DOHH2 (cell line): ENCODE measurements around the gene SPIRE2.

Experiments
- H3F3A ChIP-seq: fragments of 200-600 bp; sonication (generic), shearing (Covaris generic); 2 replicates; pipeline ENCODE4 v1.6.0; 2016; ENCODE audit warnings: antibody characterized with exemption, mild to moderate bottlenecking; ENCODE audit not compliant: control insufficient read depth, insufficient read depth
- H3K27ac ChIP-seq: fragments of 200-600 bp; sonication (generic); 2 replicates; pipeline ENCODE4 v1.5.1; 2014; ENCODE audit warnings: low read depth, mild to moderate bottlenecking, low read length, moderate library complexity
- H3K27me3 ChIP-seq: fragments of 200-600 bp; sonication (generic); 2 replicates; pipeline ENCODE4 v1.6.1; 2014; ENCODE audit warnings: mild to moderate bottlenecking, low read length, mixed read lengths; ENCODE audit not compliant: control insufficient read depth
- H3K36me3 ChIP-seq: fragments of 200-600 bp; sonication (generic); 2 replicates; pipeline ENCODE4 v1.6.1; 2014; ENCODE audit warnings: mild to moderate bottlenecking, low read length, moderate library complexity, mixed read lengths; ENCODE audit not compliant: control insufficient read depth
- H3K4me1 ChIP-seq: fragments of 200-600 bp; sonication (generic); 2 replicates; pipeline ENCODE4 v1.6.1; 2014; ENCODE audit warnings: mild to moderate bottlenecking, low read length, mixed read lengths; ENCODE audit not compliant: control insufficient read depth
- H3K4me2 ChIP-seq: fragments of 200-600 bp; sonication (generic); 2 replicates; pipeline ENCODE4 v1.6.0; 2014; ENCODE audit warnings: mild to moderate bottlenecking, low read length, moderate library complexity
- H3K4me3 ChIP-seq: fragments of 200-600 bp; sonication (generic); 2 replicates; pipeline ENCODE4 v1.5.1; 2014; ENCODE audit warnings: mild to moderate bottlenecking, low read length, mixed read lengths
- H3K79me2 ChIP-seq: fragments of 200-600 bp; sonication (generic); 2 replicates; pipeline ENCODE4 v1.6.1; 2014; ENCODE audit warnings: mild to moderate bottlenecking, low read length, mixed read lengths; ENCODE audit not compliant: control insufficient read depth
- H3K9me2 ChIP-seq: fragments of 200-600 bp; sonication (generic); replicated peaks from 2 replicates; pipeline ENCODE4 v1.6.1; 2014; ENCODE audit warnings: mild to moderate bottlenecking, low read length, mixed read lengths; ENCODE audit not compliant: control insufficient read depth
- H3K9me3 ChIP-seq: fragments of 200-600 bp; sonication (generic); 2 replicates; pipeline ENCODE4 v1.6.1; 2014; ENCODE audit warnings: antibody characterized with exemption, low read length, mixed read lengths; ENCODE audit not compliant: control insufficient read depth, insufficient read depth
- H4K20me1 ChIP-seq: fragments of 200-600 bp; sonication (generic); 2 replicates; pipeline ENCODE4 v1.6.0; 2014; ENCODE audit warnings: low read depth, mild to moderate bottlenecking, antibody characterized with exemption, low read length, moderate library complexity; ENCODE audit not compliant: control insufficient read depth, insufficient read depth
- CTCF ChIP-seq: fragments of 200-600 bp; sonication (generic); IDR thresholded peaks from one replicate; pipeline ENCODE4 v1.5.1; 2014; ENCODE audit warnings: antibody characterized with exemption, mild to moderate bottlenecking, low read depth, low read length; ENCODE audit not compliant: poor library complexity, severe bottlenecking
- EZH2phosphoT487 ChIP-seq: fragments of 200-600 bp; sonication (generic); IDR thresholded peaks from 2 replicates; pipeline ENCODE4 v1.6.1; 2017; ENCODE audit warnings: borderline replicate concordance, mild to moderate bottlenecking, antibody characterized with exemption, low read length, moderate library complexity, mixed read lengths

SPIRE2 gene

GRCh38 chr16:89908236-89908635, 80.0 kb downstream of the SPIRE2 start:
- Histone ChIP-seq H3F3A (peaks cover 11% of the 10 kb centered on the region), H3K4me3 (peak overlapping the region; percentile 48; the same call in 1 of the 2 replicates), H3K4me1 (peaks cover 27% of the 10 kb centered on the region), H3K79me2 (0 out of 2 replicates have a peak, but pooled peaks cover 6% of the 10 kb centered on the region), H3K27me3 (no peaks in the 10 kb centered on the region), H3K4me2 (peak overlapping the region; percentile 74), H3K27ac (peak overlapping the region; percentile 97), H3K9me2 (no peaks in the 10 kb centered on the region), H3K36me3 (peaks cover 82% of the 10 kb centered on the region), H3K9me3 (peaks cover 7% of the 10 kb centered on the region; the same call in 1 of the 2 replicates), H4K20me1 (no peaks in the 10 kb centered on the region)
- TF ChIP-seq EZH2phosphoT487 (no peak), CTCF (no peak)

- Histone ChIP-seq H3K79me2 (peaks cover 6% of the 10 kb centered on the region; the same call in 1 of the 2 replicates), H3K9me2 (no peaks in the 10 kb centered on the region), H3K36me3 (peaks cover 74% of the 10 kb centered on the region), H3K4me2 (peak overlapping the region; percentile 74), H3F3A (peaks cover 13% of the 10 kb centered on the region), H3K27ac (peak overlapping the region; percentile 97), H3K4me3 (peak overlapping the region; percentile 48; the same call in 1 of the 2 replicates), H3K9me3 (peaks cover 7% of the 10 kb centered on the region; the same call in 1 of the 2 replicates), H3K4me1 (peaks cover 27% of the 10 kb centered on the region), H4K20me1 (no peaks in the 10 kb centered on the region), H3K27me3 (no peaks in the 10 kb centered on the region)
- TF ChIP-seq CTCF (peak; percentile 97), EZH2phosphoT487 (no peak)
Observed at GRCh38 chr16:89909777-89910716, 81.8 kb downstream of the SPIRE2 start.

DNA sequence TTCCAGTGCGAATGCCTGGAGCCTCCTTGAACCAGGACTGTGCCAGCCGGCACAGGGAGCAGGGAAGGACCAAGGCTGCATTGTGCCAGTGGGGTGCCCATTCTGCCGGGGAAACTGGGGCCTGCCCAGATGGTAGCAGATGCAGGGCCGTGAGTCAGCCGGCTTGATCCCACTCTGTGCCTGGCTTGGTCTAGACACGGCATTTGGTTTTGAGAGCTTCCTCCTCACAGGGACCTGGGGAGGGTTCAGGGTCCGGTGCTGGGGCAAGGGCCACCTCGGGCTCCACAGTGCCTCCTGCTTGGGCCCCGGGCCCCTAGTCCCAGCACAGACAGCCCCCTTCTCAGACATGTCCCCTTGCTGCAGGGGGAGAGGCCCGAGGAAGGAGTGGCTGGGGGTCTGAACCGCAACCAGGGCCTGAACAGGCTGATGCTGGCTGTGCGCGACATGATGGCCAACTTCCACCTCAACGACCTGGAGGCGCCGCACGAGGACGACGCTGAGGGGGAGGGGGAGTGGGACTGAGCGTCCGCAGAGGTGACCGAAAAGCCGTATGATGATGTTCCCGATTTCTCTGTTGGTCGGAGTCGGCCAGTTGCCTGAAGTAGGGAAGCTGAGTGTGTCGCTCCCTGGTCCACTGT, 82.6 kb downstream of the SPIRE2 start:
- H3K36me3 ChIP-seq = peaks cover 66% of the 10 kb centered on the region
- TF ChIP-seq CTCF (no peak), EZH2phosphoT487 (no peak)
- peaks cover 16% of the 10 kb centered on the region for H3F3A ChIP-seq
- no peaks in the 10 kb centered on the region for H4K20me1 ChIP-seq
- peaks cover 7% of the 10 kb centered on the region; the same call in 1 of the 2 replicates for H3K9me3 ChIP-seq
- H3K4me3 ChIP-seq = no peak overlapping the region
- no peaks in the 10 kb centered on the region for H3K27me3 ChIP-seq
- H3K27ac ChIP-seq = no peak overlapping the region
- peaks cover 27% of the 10 kb centered on the region for H3K4me1 ChIP-seq
- H3K4me2 ChIP-seq = no peak overlapping the region
- no peaks in the 10 kb centered on the region for H3K9me2 ChIP-seq
- H3K79me2 ChIP-seq = peaks cover 6% of the 10 kb centered on the region; the same call in 1 of the 2 replicates
